Adipose tissue (tissue), 3 donors: ENCODE data around the gene ARHGEF11. TPM values are rescaled to one million over a fixed set of nuclear protein-coding genes. Genes with fewer than 3 reads are reported as not detected.
"Not testable (repeated sequence)": the region's sequence is repeated elsewhere in the genome, so short reads cannot be mapped to it uniquely, and the experiment has no call there.

Source experiments
- H3K27ac ChIP-seq: one replicate; pipeline ENCODE4 v1.5.1; 2013; ENCODE audit warnings: low read depth, low read length
- WGBS, 3 donors: extraction: QIAGEN DNeasy Blood & Tissue Kit; methylation state at CpG; one replicate each; pipeline ENCODE4 v1.1.7; 2013; 5-methylcytosine and 5-hydroxymethylcytosine counted together
- polyA plus RNA-seq, 3 donors: library from polyadenylated mRNA; stranded (reverse); fragments of 200-250 nt; gene quantifications; one replicate each; pipeline ENCODE4 v1.2.3, GENCODE V29; 2013
- donor health status: healthy with polysubstance abuse.
- donor health status: Bipolar disorder and iron deficiency.
- donor health status: healthy.

ARHGEF11 gene
- polyA plus RNA-seq, 3 donors, result 7.2 to 18.1 (median 15.2) TPM

- 85 to 86% (median 86%) methylated on average over 6 of the region's 6 CpGs for WGBS, 3 donors
- not testable (repeated sequence) for H3K27ac ChIP-seq
Measured at GRCh38 chr1:156926695-156927094, 118.8 kb downstream of the ARHGEF11 start.

DNA sequence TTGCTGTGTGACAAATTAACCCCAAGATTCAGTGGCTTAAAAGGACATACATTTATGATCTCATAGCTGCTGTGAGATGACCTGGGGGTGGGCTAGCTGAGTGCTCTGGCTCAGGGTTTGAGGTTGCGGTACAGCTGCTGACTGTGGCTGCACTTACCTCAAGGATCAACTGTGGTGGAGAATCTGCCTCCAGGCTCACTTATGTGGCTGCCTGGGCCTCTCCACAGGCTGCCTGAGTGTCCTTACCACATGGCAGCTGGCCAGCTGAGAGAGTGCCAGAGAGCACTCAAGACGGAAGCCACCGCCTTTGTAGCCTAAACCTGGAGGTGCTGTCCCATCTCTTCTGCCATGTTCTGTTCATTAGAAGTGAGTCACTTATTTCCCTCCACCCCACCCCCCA lies 119.4 kb downstream of the ARHGEF11 start:
- H3K27ac ChIP-seq, result no peak overlapping the region
- WGBS, 3 donors, result 25 to 41% (median 30%) methylated on average over 3 of the region's 3 CpGs

DNA sequence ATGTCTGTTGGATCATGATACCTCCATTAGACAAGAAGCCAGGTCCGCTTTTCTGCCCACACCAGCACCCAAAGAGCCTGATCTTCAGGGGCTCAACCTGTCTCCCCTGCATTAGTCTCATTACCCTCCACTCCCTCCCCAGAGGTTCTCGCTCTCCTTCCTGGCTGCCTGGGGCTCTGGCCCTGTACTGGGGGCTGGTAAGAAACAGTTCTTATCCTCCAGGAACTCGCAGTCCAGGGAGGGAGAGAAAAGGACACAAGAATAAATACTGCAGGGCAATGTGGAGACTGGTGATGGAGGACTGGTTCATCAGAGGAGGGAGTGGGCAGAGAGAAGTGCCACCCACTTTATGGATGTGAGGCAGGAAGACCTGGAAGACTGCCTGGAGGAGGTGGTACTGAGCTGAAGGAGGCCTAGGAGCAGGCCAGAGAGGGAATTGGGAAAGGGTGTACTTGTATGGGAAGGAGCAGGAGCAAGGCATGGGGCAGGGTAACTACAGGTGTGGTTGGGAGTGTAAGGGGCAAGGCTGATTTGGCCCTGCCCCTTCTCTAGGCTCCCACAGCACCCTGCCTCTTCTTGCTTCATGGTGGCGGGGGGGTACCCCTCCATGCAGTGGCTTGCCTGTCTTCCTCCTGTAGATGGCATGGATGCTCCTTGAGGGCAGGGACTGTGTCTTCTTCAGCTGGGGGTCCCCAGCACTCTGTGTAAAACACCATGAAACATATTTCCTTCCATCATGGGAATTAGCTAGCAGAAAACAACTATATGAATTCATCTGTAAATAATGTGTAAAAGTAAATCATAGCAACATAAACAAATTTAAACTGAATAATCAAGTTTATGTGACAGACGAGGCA lies 120.2 kb downstream of the ARHGEF11 start:
- H3K27ac ChIP-seq, result no peak overlapping the region
- WGBS, 3 donors, result 76 to 96% (median 89%) methylated on average over 5 of the region's 5 CpGs

DNA sequence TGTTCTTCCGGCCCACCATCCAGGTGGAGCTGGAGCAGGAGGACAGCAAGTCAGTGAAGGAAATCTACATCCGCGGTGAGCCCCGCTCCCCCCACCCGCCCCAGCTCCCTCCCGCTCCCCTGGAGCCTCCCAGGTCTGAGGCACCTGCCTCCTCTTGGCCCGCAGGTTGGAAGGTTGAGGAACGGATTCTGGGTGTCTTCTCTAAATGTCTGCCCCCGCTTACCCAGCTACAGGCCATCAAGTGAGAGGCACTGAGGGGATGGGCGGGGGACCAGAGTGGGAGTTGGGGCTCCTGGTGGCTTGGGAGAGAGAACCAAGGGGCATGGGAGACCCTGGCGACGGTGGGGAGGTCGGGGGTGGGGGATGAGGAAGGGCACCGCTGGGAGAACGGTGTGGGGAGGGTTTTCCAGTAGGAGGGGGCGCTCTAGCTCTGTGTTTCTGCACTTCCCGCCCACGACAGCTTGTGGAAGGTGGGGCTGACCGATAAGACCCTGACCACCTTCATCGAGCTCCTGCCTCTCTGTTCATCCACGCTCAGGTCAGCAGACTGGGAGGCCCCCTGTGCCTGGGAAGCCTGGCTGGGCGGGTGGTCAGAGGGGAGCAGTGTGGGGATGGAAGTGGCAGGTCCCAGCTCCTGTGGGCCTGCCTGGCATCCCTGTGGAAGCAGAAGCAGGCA lies 120.9 kb downstream of the ARHGEF11 start:
- 26 to 50% (median 44%) methylated on average over 22 of the region's 22 CpGs for WGBS, 3 donors

GRCh38 chr1:156923670-156924477 lies 121.7 kb downstream of the ARHGEF11 start:
- no peak overlapping the region for H3K27ac ChIP-seq
- WGBS, 3 donors, result 2 to 5% (median 4%) methylated on average over 54 to 64 of the region's 64 CpGs

More for the DNA sequence above, 120.9 kb downstream of the ARHGEF11 start:
- H3K27ac ChIP-seq, result no peak overlapping the region

- 7 to 22% (median 14%) methylated on average over 11 of the region's 11 CpGs for WGBS, 3 donors
- no peak overlapping the region for H3K27ac ChIP-seq
Measured at GRCh38 chr1:156922986-156923669, 122.4 kb downstream of the ARHGEF11 start.

DNA sequence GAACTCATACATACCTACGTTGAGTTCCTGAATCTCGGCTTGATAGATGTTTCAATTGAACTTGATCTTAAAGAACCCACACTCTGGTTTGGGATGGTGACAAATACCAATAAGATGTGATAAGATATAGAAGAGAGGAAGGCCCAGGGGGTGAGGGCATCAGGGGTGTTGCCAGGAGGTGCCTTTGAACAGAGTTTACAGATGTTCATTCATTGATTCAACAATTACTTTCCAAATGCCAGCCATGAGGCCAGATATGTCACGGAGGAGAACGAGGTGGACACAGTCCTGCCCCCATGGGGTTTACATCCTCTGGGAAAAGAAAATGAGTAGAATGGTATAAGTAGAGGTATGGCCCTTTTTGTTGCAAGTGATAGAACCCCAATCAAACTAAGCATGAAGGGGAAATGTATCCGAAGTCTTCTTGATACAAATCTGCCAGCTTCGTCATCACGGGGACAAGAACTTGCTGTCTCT lies 124.5 kb downstream of the ARHGEF11 start:
- 63 to 69% (median 67%) methylated on average over 7 of the region's 7 CpGs for WGBS, 3 donors
- H3K27ac ChIP-seq, result no peak overlapping the region

DNA sequence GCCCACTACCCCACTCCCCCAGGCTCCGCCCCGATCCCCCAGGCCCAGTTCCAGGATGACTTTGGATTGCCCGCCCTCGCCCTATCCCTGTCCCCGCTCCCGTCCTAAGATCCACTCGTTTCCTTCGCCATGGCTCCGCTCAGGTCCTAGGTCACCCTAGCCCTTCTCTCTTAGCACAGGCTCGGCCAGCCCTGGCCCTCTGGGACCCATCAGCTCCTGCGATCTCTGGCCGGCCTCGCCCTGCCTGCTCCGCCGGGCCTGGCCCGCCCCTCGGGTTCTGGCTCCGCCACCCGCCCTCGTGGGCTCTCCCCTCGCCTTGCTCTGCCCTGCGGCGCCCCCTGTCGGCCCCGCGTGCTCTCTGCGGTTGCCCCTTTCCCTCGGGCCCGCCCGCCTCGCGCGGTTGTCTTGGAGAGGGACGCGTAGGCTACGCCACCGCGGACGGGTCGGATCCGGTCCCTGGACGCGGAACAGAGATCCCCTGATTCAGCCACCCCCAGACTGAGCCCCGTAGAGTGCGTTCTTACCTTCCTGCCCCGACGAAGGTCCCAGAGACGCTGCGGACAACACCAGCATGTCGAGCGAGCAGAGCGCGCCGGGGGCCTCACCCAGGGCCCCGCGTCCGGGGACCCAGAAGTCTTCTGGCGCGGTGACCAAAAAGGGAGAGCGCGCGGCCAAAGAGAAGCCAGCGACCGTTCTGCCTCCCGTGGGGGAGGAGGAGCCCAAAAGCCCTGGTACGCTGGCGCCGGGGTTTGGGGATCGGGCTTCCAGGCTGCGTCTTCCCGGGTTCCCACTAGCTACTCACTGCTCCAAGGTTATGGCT lies 125.1 kb downstream of the ARHGEF11 start, which contains the start of gene LRRC71:
TSS of gene LRRC71 (plus strand) at position 400 of the 820 bp plus-strand sequence. CDS start at position 572, 172 bp downstream.
- 5 to 12% (median 9%) methylated on average over 65 to 71 of the region's 71 CpGs for WGBS, 3 donors

DNA sequence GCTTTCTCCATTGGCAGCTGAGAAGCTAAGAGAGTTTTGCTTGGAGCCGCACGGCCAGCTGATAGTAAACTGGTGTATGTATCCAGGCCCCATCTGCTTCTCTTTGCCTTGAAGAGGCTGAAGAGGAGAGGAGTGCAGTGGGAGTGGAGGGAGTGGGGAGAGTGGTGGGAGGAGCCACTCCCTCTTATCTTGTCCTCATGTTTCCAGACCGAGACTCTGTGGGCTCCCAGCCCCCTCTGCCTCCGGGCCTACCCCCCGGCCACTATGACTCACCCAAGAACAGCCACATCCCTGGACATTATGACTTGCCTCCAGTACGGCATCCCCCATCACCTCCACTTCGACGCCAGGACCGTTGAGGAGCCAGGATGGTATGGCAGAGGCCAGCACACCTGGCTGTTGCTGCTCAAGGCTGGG lies 131.1 kb downstream of the ARHGEF11 start:
- H3K27ac ChIP-seq, result no peak overlapping the region
- WGBS, 3 donors, result 71 to 86% (median 80%) methylated on average over 8 to 9 of the region's 9 CpGs

More for the DNA sequence above, 125.1 kb downstream of the ARHGEF11 start, which contains the start of gene LRRC71:
- H3K27ac ChIP-seq, result no peak within 1 kb of the TSS

DNA sequence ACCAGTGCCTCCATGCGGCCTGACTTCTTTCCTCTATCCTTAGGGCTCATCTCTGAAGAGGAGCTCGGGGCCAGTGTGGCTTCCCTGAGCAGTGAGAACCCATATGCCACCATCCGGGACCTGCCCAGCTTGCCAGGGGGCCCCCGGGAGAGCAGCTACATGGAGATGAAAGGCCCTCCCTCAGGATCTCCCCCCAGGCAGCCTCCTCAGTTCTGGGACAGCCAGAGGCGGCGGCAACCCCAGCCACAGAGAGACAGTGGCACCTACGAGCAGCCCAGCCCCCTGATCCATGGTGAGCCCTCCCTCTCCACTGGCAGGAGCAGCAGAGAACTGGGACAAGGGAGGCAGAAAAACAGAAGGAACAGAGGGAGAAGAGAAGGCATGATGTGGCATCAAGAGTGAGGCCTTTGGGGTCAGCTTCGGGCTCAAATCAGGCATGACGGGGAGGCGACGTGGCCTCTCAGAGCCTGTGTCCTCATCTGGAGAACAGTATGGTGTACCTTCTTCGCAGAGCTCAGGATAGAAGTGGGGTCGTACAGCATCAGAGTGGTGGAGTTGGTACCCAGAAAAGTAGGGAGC lies 131.6 kb downstream of the ARHGEF11 start:
- 84 to 93% (median 87%) methylated on average over 11 to 13 of the region's 13 CpGs for WGBS, 3 donors
- H3K27ac ChIP-seq, result no peak overlapping the region

DNA sequence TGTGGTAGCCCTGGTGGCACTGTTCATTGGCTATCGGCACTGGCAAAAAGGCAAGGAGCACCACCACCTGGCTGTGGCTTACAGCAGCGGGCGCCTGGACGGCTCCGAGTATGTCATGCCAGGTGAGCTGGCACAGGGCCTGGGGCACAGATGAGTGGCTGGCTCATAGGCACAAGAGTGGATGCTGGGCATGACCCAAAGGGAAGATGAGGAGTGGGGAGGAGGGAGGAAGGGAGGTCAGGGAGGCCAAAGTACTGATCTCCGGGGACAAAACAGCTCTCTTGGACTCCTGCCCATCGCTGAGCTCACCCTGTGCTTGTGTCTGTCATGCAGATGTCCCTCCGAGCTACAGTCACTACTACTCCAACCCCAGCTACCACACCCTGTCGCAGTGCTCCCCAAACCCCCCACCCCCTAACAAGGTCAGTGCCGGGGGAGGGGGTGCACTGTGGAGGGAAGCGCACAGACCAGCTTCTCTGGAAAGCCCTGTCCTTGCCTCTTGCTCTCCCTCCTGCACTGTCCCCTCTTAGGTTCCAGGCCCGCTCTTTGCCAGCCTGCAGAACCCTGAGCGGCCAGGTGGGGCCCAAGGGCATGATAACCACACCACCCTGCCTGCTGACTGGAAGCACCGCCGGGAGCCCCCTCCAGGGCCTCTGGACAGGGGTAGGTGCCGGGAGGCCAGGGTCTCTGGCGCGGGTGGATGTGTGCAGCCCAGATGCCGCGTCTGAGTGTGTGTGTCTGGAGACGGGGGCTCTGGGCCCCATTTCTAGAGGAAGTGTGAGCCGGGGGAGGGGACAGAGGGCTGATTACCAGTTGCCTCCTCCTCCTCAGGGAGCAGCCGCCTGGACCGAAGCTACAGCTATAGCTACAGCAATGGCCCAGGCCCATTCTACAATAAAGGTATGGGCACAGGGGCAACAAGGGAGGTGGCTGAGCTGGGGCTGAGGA lies 132.4 kb downstream of the ARHGEF11 start:
- WGBS, 3 donors, result 48 to 75% (median 63%) methylated on average over 23 to 24 of the region's 24 CpGs
- no peak overlapping the region for H3K27ac ChIP-seq

DNA sequence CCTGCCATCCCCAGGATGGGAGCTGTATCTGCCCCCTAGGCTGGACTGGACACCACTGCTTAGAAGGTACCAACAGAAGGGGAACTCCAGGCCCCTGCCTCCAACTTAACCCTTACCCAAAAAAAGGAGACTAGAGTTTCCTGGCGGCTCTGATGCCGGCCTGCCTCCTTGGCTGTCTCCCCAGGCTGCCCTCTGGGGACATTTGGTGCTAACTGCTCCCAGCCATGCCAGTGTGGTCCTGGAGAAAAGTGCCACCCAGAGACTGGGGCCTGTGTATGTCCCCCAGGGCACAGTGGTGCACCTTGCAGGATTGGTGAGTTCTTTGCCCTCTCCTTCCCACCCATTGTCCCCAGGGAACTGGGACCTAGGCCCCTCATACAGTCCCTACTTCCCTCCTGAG lies 133.2 kb downstream of the ARHGEF11 start:
- WGBS, 3 donors, result 54 to 85% (median 79%) methylated on average over 2 of the region's 2 CpGs
- no peak overlapping the region for H3K27ac ChIP-seq

DNA sequence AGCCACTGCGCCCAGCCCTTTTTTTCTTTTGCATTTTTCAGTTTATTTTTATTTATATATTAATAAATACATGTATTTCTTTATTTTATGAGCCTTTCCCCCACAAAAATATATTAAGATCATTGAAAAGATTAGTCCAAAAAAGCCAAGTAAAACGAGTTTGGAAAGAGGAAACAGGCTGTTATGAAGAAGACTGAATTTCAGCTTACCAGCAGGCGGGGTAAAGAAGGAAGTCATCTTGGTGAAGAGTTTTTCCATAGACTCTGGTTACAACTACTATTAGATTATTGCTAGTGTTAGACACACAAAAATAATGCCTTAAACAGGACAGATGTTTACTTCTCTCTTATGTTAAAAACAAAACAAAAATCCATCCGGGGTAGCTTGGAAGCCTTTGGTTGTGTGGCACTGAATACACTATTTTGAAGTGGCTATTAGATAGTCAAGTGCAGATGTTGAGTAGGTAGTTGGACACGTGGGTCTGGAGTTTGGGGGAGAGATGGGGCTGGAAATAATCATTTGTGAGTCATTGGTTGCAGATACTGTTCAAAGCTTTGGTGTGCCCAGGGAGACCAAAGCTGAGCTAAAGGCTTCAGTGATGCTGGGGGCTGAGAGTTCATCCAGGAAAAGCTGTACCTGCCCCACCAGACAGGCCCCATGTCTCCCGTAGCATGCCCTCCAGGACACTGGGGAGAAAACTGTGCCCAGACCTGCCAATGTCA lies 133.8 kb downstream of the ARHGEF11 start:
- H3K27ac ChIP-seq, result no peak overlapping the region
- 63 to 71% (median 63%) methylated on average over 6 of the region's 6 CpGs for WGBS, 3 donors

DNA sequence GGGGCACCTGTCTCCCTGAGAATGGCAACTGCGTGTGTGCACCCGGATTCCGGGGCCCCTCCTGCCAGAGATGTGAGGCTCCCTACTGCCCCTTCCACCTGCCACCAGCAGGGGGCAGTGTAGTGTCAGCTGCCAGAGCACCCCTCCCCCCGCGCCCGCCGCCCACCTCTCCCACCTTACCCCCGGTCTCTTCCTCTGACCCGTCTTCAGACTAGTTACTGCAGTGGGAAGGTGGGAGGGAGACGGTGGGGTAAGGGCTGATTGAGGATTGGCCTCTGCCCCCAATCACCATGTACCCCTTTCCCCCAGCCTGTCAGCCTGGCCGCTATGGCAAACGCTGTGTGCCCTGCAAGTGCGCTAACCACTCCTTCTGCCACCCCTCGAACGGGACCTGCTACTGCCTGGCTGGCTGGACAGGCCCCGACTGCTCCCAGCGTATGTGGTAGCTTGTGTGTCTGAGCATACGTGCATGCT lies 135.2 kb downstream of the ARHGEF11 start:
- 36 to 64% (median 63%) methylated on average over 12 to 18 of the region's 18 CpGs for WGBS, 3 donors
- H3K27ac ChIP-seq, result no peak overlapping the region

DNA sequence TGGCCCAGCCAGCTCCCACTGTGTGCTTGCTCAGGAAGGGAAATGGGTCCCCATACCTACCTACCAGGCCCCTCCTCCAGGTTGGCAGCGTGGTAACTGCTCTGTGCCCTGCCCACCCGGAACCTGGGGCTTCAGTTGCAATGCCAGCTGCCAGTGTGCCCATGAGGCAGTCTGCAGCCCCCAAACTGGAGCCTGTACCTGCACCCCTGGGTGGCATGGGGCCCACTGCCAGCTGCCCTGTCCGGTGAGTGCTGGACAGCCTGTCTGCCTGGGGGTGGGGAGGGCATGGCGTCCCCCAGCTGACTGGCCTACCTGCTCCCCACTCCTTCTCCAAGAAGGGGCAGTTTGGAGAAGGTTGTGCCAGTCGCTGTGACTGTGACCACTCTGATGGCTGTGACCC lies 135.9 kb downstream of the ARHGEF11 start:
- no peak overlapping the region for H3K27ac ChIP-seq
- 70 to 86% (median 73%) methylated on average over 5 of the region's 5 CpGs for WGBS, 3 donors
